ENCODE data around the gene CHM. TPM values are rescaled to one million over a fixed set of nuclear protein-coding genes. Genes with fewer than 3 reads are reported as not detected.
"Not testable (repeated sequence)": the region's sequence is repeated elsewhere in the genome, so short reads cannot be mapped to it uniquely, and the experiment has no call there.

CHM gene
- total RNA-seq, 1 donor from 2014 or later, result 12.0 TPM

GRCh38 chrX:85964744-85965143 is 82.6 kb downstream of the CHM start:
- DNase-seq (ENCODE audit: extremely low spot score in 2 of 2), result no peak
- no peaks in the 10 kb centered on the region for H3K9me3 ChIP-seq
- H3K4me1 ChIP-seq, result no peaks in the 10 kb centered on the region
- intact Hi-C loops (cut with DNase I), result no loop called here
- H3K27ac ChIP-seq, result no peak overlapping the region
- no peaks in the 10 kb centered on the region for H3K36me3 ChIP-seq
- no peaks in the 10 kb centered on the region for H3K27me3 ChIP-seq
- no peak overlapping the region for H3K4me3 ChIP-seq
- TF ChIP-seq POLR2AphosphoS5 (IDR thresholded peaks at IDR 0.05; ENCODE audit: insufficient read depth in 1 of 2, low read depth in 1 of 2) (no peak), CTCF (IDR thresholded peaks at IDR 0.05) (no peak), POLR2A (IDR thresholded peaks at IDR 0.05) (no peak)

- Histone ChIP-seq H3K4me3 (no peak overlapping the region), H3K9me3 (no peaks in the 10 kb centered on the region), H3K4me1 (no peaks in the 10 kb centered on the region), H3K27ac (no peak overlapping the region), H3K27me3 (no peaks in the 10 kb centered on the region), H3K36me3 (no peaks in the 10 kb centered on the region)
- TF ChIP-seq POLR2A (IDR thresholded peaks at IDR 0.05), result no peak
- TF ChIP-seq POLR2AphosphoS5 (IDR thresholded peaks at IDR 0.05; ENCODE audit: insufficient read depth in 1 of 2, low read depth in 1 of 2), result no peak
- TF ChIP-seq CTCF (IDR thresholded peaks at IDR 0.05), result no peak
- DNase-seq (ENCODE audit: extremely low spot score in 2 of 2), result no peak
- intact Hi-C loops (cut with DNase I), result no loop called here
Measured at GRCh38 chrX:85963736-85964135, 83.6 kb downstream of the CHM start.

- Histone ChIP-seq H3K27me3 (no peaks in the 10 kb centered on the region), H3K36me3 (no peaks in the 10 kb centered on the region), H3K4me1 (no peaks in the 10 kb centered on the region), H3K9me3 (no peaks in the 10 kb centered on the region), H3K4me3 (no peak overlapping the region), H3K27ac (no peak overlapping the region)
- no peak for DNase-seq (ENCODE audit: extremely low spot score in 2 of 2)
- intact Hi-C loops (cut with DNase I), result no loop called here
- TF ChIP-seq POLR2AphosphoS5 (IDR thresholded peaks at IDR 0.05; ENCODE audit: insufficient read depth in 1 of 2, low read depth in 1 of 2), result no peak
- TF ChIP-seq CTCF (IDR thresholded peaks at IDR 0.05), result no peak
- no peak for TF ChIP-seq POLR2A (IDR thresholded peaks at IDR 0.05)
Measured at GRCh38 chrX:85955510-85955909, 91.8 kb downstream of the CHM start.

GRCh38 chrX:85944751-85945150 is 102.6 kb downstream of the CHM start:
- H3K9me3 ChIP-seq; H3K27ac ChIP-seq; DNase-seq (ENCODE audit: extremely low spot score in 2 of 2); H3K4me1 ChIP-seq; H3K27me3 ChIP-seq; H3K4me3 ChIP-seq; intact Hi-C loops (cut with DNase I): not testable (repeated sequence)
- H3K36me3 ChIP-seq, result peaks cover 0 to 18% of the 10 kb centered on the region in 2 donors

GRCh38 chrX:85941275-85941674 is 106.1 kb downstream of the CHM start:
- H3K27me3 ChIP-seq, result no peaks in the 10 kb centered on the region
- intact Hi-C loops (cut with DNase I), result no loop called here

GRCh38 chrX:85939942-85940341 is 107.4 kb downstream of the CHM start:
- intact Hi-C loops (cut with DNase I); DNase-seq (ENCODE audit: extremely low spot score in 2 of 2); H3K4me3 ChIP-seq: not testable (repeated sequence)

More at GRCh38 chrX:85941275-85941674, 106.1 kb downstream of the CHM start:
- no peak overlapping the region for H3K4me3 ChIP-seq
- H3K27ac ChIP-seq, result no peak overlapping the region
- H3K9me3 ChIP-seq, result no peaks in the 10 kb centered on the region
- no peak for DNase-seq (ENCODE audit: extremely low spot score in 2 of 2)
- H3K4me1 ChIP-seq, result no peaks in the 10 kb centered on the region
- TF ChIP-seq POLR2AphosphoS5 (IDR thresholded peaks at IDR 0.05; ENCODE audit: insufficient read depth in 1 of 2, low read depth in 1 of 2), result no peak
- no peak for TF ChIP-seq CTCF (IDR thresholded peaks at IDR 0.05)
- TF ChIP-seq POLR2A (IDR thresholded peaks at IDR 0.05), result no peak
- peaks cover 0 to 16% of the 10 kb centered on the region in 2 donors for H3K36me3 ChIP-seq

GRCh38 chrX:85934399-85934798 is 113.0 kb downstream of the CHM start:
- H3K4me3 ChIP-seq; DNase-seq (ENCODE audit: extremely low spot score in 2 of 2); intact Hi-C loops (cut with DNase I); H3K4me1 ChIP-seq; H3K27ac ChIP-seq; H3K9me3 ChIP-seq; H3K36me3 ChIP-seq; H3K27me3 ChIP-seq: not testable (repeated sequence)

More at GRCh38 chrX:85939942-85940341, 107.4 kb downstream of the CHM start:
- not testable (repeated sequence) for H3K9me3 ChIP-seq, H3K4me1 ChIP-seq, H3K27me3 ChIP-seq, H3K36me3 ChIP-seq, H3K27ac ChIP-seq

Measured in vagina (tissue), 2 donors.